SK-N-SH (cell line): ENCODE results near the gene SH3PXD2A. TPM values are rescaled to one million over a fixed set of nuclear protein-coding genes. Genes with fewer than 3 reads are reported as not detected.

Experiments used
- CTCF ChIA-PET: fragments of 300-600, 350-600 bp; formaldehyde crosslinking; extraction: SDS; loops from one replicate; lab custom pipeline; 2021; lab: Yijun Ruan, JAX
- POLR2A ChIA-PET: fragments of 350-600 bp; sonication (Branson Sonifier 250); formaldehyde crosslinking; extraction: SDS; loops from one replicate; lab custom pipeline; 2020; ENCODE audit warnings: antibody characterized with exemption, inconsistent platforms; lab: Yijun Ruan, JAX
- DNase-seq: peaks from one replicate; pipeline ENCODE4 v3.0.0; 2012
- H2AFZ ChIP-seq: fragments of 200-600 bp; sonication (generic); 2 replicates; pipeline ENCODE4 v1.8.1; 2016; ENCODE audit warnings: antibody characterized with exemption, mild to moderate bottlenecking, low read depth
- H3F3A ChIP-seq: fragments of 200-600 bp; sonication (generic); replicated peaks from 2 replicates; pipeline ENCODE3; 2016; ENCODE audit warnings: antibody characterized with exemption, mild to moderate bottlenecking; ENCODE audit not compliant: insufficient read depth
- H3K27ac ChIP-seq, 2 experiments: fragments of 200-500 bp in 1 of 2; fragments of 200-600 bp in 1 of 2; sonication (Bioruptor generic) in 1 of 2; sonication (generic), shearing (Covaris generic) in 1 of 2; 2 replicates each; pipeline versions ENCODE4 v1.5.1 to v1.6.1; 2014 to 2016; ENCODE audit warnings: low read depth in 2 of 2, inconsistent platforms in 1 of 2, low read length in 1 of 2, mild to moderate bottlenecking in 1 of 2, mixed read lengths in 1 of 2
- H3K27me3 ChIP-seq: fragments of 200-600 bp; sonication (generic), shearing (Covaris generic); 2 replicates; pipeline ENCODE4 v1.6.1; 2016; ENCODE audit warnings: mixed run types; ENCODE audit not compliant: insufficient read depth
- H3K36me3 ChIP-seq, 2 experiments: fragments of 200-500 bp in 1 of 2; fragments of 200-600 bp in 1 of 2; sonication (Bioruptor generic) in 1 of 2; sonication (generic) in 1 of 2; replicated peaks in 1 of 2; 2 replicates each; pipeline versions ENCODE3 to v1.5.1; 2014 to 2016; ENCODE audit warnings: low read length in 1 of 2, mild to moderate bottlenecking in 1 of 2; ENCODE audit not compliant: insufficient read depth in 2 of 2, control insufficient read depth in 1 of 2
- H3K4me1 ChIP-seq, 2 experiments: fragments of 200-500 bp in 1 of 2; fragments of 200-600 bp in 1 of 2; sonication (Bioruptor generic) in 1 of 2; sonication (generic), shearing (Covaris generic) in 1 of 2; 2 replicates each; pipeline versions ENCODE4 v1.5.1 to v1.6.1; 2014 to 2016; ENCODE audit warnings: low read depth in 1 of 2, low read length in 1 of 2, mixed run types in 1 of 2; ENCODE audit not compliant: insufficient read depth in 2 of 2, control insufficient read depth in 1 of 2
- H3K4me2 ChIP-seq: fragments of 200-600 bp; sonication (generic), shearing (Covaris generic); 2 replicates; pipeline ENCODE4 v1.6.1; 2017; ENCODE audit warnings: mixed run types
- H3K4me3 ChIP-seq, 2 experiments: fragments of 200-500 bp in 1 of 2; fragments of 200-600 bp in 1 of 2; sonication (Bioruptor generic) in 1 of 2; sonication (generic), shearing (Covaris generic) in 1 of 2; 2 replicates each; pipeline versions ENCODE4 v1.5.1 to v1.8.1; 2014 to 2016; ENCODE audit warnings: low read depth in 2 of 2, inconsistent platforms in 1 of 2, low read length in 1 of 2, mild to moderate bottlenecking in 1 of 2, mixed read lengths in 1 of 2, moderate library complexity in 1 of 2
- H3K79me2 ChIP-seq: fragments of 200-600 bp; sonication (generic); 2 replicates; pipeline ENCODE4 v1.8.1; 2017; ENCODE audit warnings: mild to moderate bottlenecking; ENCODE audit not compliant: insufficient read depth
- H3K9ac ChIP-seq: fragments of 200-600 bp; sonication (generic); 2 replicates; pipeline ENCODE4 v1.6.1; 2017; ENCODE audit warnings: mixed run types
- H3K9me2 ChIP-seq: fragments of 200-600 bp; sonication (generic); 2 replicates; pipeline ENCODE4 v1.6.1; 2017; ENCODE audit warnings: mixed run types
- H3K9me3 ChIP-seq: fragments of 200-600 bp; sonication (generic); 2 replicates; pipeline ENCODE4 v1.6.1; 2017; ENCODE audit warnings: mixed run types, mild to moderate bottlenecking, moderate library complexity
- H4K20me1 ChIP-seq: fragments of 200-600 bp; sonication (generic); 2 replicates; pipeline ENCODE4 v1.6.1; 2017; ENCODE audit warnings: mild to moderate bottlenecking, mixed run types; ENCODE audit not compliant: insufficient read depth
- EP300 ChIP-seq, 2 experiments: IDR thresholded peaks; 2 replicates each; pipeline versions ENCODE4 v1.4.0 to v1.6.1; 2012; ENCODE audit warnings: borderline replicate concordance in 1 of 2, low read depth in 1 of 2, low read length in 1 of 2
- FOXM1 ChIP-seq: IDR thresholded peaks from 2 replicates; pipeline ENCODE4 v1.4.0; 2012; ENCODE audit warnings: low read depth, mild to moderate bottlenecking
- GATA2 ChIP-seq: sonication (generic); formaldehyde crosslinking; IDR thresholded peaks from 2 replicates; pipeline ENCODE4 v1.5.0; 2020; ENCODE audit warnings: mild to moderate bottlenecking, missing genetic modification reagents
- NFIC ChIP-seq: IDR thresholded peaks from 2 replicates; pipeline ENCODE4 v1.4.0; 2012; ENCODE audit warnings: borderline replicate concordance
- NRF1 ChIP-seq: IDR thresholded peaks from 2 replicates; pipeline ENCODE4 v1.6.1; 2012; ENCODE audit warnings: low read depth, mild to moderate bottlenecking, low read length
- TEAD4 ChIP-seq: IDR thresholded peaks from 2 replicates; pipeline ENCODE4 v1.4.0; 2012; ENCODE audit warnings: mild to moderate bottlenecking, borderline replicate concordance; ENCODE audit not compliant: insufficient read depth
- YY1 ChIP-seq: IDR thresholded peaks from 2 replicates; pipeline ENCODE4 v1.4.0; 2012; ENCODE audit warnings: low read depth, mild to moderate bottlenecking
- WGBS: methylation state at CpG from one replicate; pipeline ENCODE4 v1.1.6; 2017; ENCODE audit warnings: low lambda C conversion rate; 5-methylcytosine and 5-hydroxymethylcytosine counted together
- polyA plus RNA-seq, 3 experiments: library from polyadenylated mRNA; depleted of rRNA; stranded (reverse); fragments of >200 nt; gene quantifications; 2 replicates each; pipeline ENCODE4 v1.2.3, GENCODE V29; 2012
- TF ChIP-seq, protein P1 (sequence below): fragments of 150-350 bp; IDR thresholded peaks from 2 replicates; pipeline ENCODE4 v1.6.1; 2016; ENCODE audit warnings: mild to moderate bottlenecking, low read depth, low read length
- TF ChIP-seq, protein P2 (sequence below): IDR thresholded peaks from 2 replicates; pipeline ENCODE4 v1.4.0; 2012; ENCODE audit warnings: low read depth, borderline replicate concordance

Gene SH3PXD2A
- polyA plus RNA-seq, 1 of the 3 experiments (the other 2 are of a cell fraction): 2.5 TPM

DNA sequence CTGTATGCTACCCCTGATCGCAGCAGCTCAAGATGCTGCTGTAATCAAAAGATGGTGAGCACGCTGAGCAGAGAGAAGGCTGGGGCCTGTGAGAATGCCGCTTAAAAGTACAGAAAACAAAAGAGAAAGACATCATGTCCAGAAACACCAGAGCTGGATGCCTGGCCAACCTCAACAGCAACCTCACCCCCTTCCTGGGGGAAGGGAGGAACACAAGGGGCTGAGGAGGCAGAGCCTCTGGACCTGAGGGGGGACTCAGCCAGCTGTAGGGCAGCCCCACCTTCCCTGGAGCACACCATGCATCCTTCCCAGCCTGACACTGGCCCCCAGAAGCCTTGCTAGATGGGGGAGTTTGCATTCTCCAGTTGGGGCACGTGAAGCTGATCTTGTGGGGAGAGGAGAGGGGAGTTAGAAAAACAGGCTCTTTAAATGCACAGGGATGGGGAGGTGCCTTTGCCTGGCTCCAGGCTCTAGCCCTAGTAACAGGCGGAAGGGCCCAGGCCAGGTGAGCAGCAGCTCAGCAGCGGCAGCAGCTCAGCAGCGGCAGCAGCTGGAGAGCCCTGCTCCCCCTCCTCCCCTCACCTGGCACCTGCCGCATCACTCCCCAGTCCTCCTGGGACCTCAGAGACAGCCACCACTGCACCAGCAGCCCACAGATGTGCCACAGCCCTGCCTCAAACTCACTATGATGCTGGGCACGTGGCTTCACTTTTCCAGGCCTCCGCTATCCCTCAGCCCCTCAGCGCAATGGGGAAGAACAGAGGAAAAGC lies 205.5 kb downstream of the SH3PXD2A start:
- CTCF ChIA-PET: interaction anchor here (0.8 to 2.8 kb wide), 8 partner anchors 9 to 51 kb away, joined by 3 to 16 read pairs (median 4); no protein-coding TSS in a partner anchor
- POLR2A ChIA-PET: no interaction called here

DNA sequence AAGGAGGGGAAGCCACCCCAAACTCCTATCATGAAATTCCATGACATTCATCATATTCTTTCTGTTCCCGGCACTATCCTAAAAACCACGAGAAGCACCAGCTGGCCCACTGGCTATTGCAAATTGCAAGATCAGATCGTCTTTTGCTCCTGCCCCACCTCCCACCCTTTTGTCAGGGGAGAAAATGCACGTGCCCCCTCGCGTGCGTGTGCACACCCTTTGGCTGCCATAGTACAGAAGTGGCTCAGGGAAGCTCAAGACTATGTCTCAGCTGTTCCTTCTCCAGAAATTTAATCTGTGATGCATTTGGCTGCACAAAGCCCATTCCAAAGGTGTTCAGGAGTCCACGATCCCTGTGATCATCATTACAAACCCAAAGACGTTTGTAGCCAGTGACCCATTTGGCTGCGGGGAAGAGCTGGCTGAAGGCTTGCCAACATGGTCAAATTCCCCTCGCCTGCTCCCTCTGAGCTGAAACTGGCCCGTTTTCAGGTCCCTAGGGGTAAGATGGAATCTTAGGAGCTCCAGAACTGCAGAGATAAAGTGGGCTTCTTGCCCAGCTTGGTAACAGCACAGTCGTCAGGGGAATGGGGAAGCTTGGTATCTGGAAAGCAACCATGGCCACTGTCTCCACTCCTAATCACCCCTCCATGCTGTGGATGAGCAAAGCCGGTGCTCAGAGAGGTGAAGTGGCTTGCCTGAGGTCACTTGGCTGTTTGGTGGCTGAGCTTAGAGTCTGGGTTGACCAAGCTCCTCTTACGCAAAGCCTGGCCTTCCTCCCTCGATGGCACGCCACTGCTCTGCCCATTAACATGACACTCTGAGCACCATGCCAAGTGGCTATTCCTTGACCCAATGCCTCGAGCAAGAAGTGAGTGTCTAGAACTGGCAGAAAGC lies 206.5 kb downstream of the SH3PXD2A start:
- no peak overlapping the region for H3K4me3 ChIP-seq
- H3K9me3 ChIP-seq: no peaks in the 10 kb centered on the region
- no peaks in the 10 kb centered on the region for H4K20me1 ChIP-seq
- no peaks in the 10 kb centered on the region for H3K9me2 ChIP-seq
- ChIA-PET POLR2A (no interaction called here), CTCF (interaction anchor here (1.1 to 2.8 kb wide), 6 partner anchors 11 to 56 kb away, joined by 3 to 16 read pairs (median 4); no protein-coding TSS in a partner anchor)
- 81% methylated on average over 15 of the region's 18 CpGs for WGBS
- H3K27ac ChIP-seq: peak overlapping the region in 1 of 2 experiments; percentile 64; a peak in 2 of 4 replicates
- no peak for DNase-seq
- no peaks in the 10 kb centered on the region for H3K36me3 ChIP-seq
- H3K9ac ChIP-seq: no peak overlapping the region
- H2AFZ ChIP-seq: no peak overlapping the region
- peaks cover 13% of the 10 kb centered on the region for H3F3A ChIP-seq
- H3K4me1 ChIP-seq: peaks cover 6 to 27% of the 10 kb centered on the region in 2 experiments; a peak in 2 of 4 replicates
- no peaks in the 10 kb centered on the region for H3K27me3 ChIP-seq
- no peak for TF ChIP-seq FOXM1
- no peak for TF ChIP-seq TEAD4
- peak; percentile 38; the same call in 1 of the 2 replicates for TF ChIP-seq GATA2
- TF ChIP-seq EP300 (IDR thresholded peaks at IDR 0.05; ENCODE audit: borderline replicate concordance in 1 of 2, low read depth in 1 of 2, low read length in 1 of 2): peak in 1 of 2 experiments; percentile 42; a peak in 1 of 4 replicates
- no peaks in the 10 kb centered on the region for H3K79me2 ChIP-seq
- no peak overlapping the region for H3K4me2 ChIP-seq

More for the DNA sequence above, 205.5 kb downstream of the SH3PXD2A start:
- TF ChIP-seq NRF1 (no peak), FOXM1 (no peak)
- Histone ChIP-seq H3K27me3 (no peaks in the 10 kb centered on the region), H3K9me3 (no peaks in the 10 kb centered on the region), H4K20me1 (no peaks in the 10 kb centered on the region), H3K79me2 (no peaks in the 10 kb centered on the region), H3K9ac (no peak overlapping the region), H2AFZ (no peak overlapping the region), H3K4me1 (peaks cover 6 to 33% of the 10 kb centered on the region in 2 experiments; a peak in 2 of 4 replicates), H3K9me2 (no peaks in the 10 kb centered on the region), H3K4me2 (no peak overlapping the region), H3F3A (peaks cover 10% of the 10 kb centered on the region), H3K36me3 (no peaks in the 10 kb centered on the region), H3K4me3 (no peak overlapping the region), H3K27ac (peak overlapping the region in 1 of 2 experiments; percentile 64; a peak in 2 of 4 replicates)
- WGBS: 95% methylated on average over 11 of the region's 11 CpGs
- DNase-seq: no peak

DNA sequence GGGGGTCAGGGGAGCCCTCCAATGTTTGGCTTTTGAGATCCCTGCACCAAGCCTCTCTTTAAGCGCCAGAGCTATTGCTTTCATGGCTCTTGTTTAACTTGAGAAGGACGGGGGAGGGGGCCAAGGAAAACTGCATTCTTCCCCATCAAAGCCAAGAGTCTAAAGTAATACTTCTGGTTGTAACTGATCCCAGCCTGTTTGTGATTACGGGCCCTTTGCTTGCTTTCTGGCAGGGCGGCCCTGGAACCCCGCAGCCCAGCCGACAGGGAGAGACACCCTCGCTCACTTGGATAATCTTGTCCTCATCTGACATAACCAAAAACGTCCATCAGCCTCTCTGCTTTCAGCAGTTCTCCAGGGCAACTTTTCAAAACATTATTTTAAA lies 207.1 kb downstream of the SH3PXD2A start:
- CTCF ChIA-PET: interaction anchor here (1.3 to 2.8 kb wide), 3 partner anchors 10 to 55 kb away, joined by 3 to 16 read pairs (median 4); no protein-coding TSS in a partner anchor
- Histone ChIP-seq H4K20me1 (no peaks in the 10 kb centered on the region), H2AFZ (no peak overlapping the region), H3K4me3 (no peak overlapping the region), H3K27ac (no peak overlapping the region), H3K4me2 (no peak overlapping the region), H3K9me2 (no peaks in the 10 kb centered on the region), H3F3A (peaks cover 13% of the 10 kb centered on the region), H3K9ac (no peak overlapping the region), H3K27me3 (no peaks in the 10 kb centered on the region), H3K9me3 (no peaks in the 10 kb centered on the region), H3K4me1 (peaks cover 6 to 26% of the 10 kb centered on the region in 2 experiments; a peak in 2 of 4 replicates), H3K36me3 (no peaks in the 10 kb centered on the region), H3K79me2 (no peaks in the 10 kb centered on the region)
- POLR2A ChIA-PET: no interaction called here
- DNase-seq: no peak
- TF ChIP-seq, protein P1, sequence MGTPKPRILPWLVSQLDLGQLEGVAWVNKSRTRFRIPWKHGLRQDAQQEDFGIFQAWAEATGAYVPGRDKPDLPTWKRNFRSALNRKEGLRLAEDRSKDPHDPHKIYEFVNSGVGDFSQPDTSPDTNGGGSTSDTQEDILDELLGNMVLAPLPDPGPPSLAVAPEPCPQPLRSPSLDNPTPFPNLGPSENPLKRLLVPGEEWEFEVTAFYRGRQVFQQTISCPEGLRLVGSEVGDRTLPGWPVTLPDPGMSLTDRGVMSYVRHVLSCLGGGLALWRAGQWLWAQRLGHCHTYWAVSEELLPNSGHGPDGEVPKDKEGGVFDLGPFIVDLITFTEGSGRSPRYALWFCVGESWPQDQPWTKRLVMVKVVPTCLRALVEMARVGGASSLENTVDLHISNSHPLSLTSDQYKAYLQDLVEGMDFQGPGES: no peak
- TF ChIP-seq NFIC (no peak), NRF1 (no peak), YY1 (no peak), EP300 (IDR thresholded peaks at IDR 0.05; ENCODE audit: borderline replicate concordance in 1 of 2, low read depth in 1 of 2, low read length in 1 of 2) (no peak)
- TF ChIP-seq, protein P2, sequence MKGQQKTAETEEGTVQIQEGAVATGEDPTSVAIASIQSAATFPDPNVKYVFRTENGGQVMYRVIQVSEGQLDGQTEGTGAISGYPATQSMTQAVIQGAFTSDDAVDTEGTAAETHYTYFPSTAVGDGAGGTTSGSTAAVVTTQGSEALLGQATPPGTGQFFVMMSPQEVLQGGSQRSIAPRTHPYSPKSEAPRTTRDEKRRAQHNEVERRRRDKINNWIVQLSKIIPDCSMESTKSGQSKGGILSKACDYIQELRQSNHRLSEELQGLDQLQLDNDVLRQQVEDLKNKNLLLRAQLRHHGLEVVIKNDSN: no peak
- WGBS: 88% methylated on average over 8 of the region's 8 CpGs
